ENCODE results near the gene MMP8.

MMP8 gene

DNA sequence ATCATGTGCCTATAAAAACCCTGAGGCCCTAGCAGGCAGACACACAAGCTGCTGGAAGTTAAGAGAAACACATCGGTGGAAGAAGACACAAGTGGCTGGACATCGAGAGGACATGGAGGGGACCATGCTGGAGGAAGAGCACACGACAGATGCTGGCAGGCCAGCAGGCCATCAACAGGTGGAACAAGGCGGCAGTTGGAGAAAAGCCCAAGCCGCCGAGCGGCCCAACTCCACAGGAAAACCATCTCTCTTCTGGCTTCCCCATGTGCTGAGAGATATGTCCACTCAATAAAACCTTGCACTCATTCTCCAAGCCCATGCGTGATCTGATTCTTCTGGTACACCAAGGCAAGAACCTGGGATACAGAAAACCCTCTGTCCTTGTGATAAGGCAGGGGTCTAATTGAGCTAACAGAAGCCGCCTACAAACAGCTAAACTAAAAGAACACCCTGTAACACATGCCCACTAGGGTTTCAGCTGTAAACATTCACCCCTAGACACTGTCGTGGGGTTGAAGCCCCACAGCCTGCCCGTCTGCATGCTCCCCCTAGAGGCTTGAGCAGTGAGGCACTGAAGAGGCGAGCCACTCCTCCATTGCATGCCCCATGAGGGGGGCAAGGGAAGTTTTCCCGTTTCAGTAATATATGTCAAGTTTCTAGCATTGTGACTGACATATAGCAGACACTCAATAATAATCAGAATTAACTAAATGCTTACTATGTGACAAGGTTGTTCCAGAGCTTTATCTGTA lies 60.6 kb downstream of the MMP8 start:
- H3K36me3 ChIP-seq (ENCODE audit: control insufficient read depth in 5 of 5, insufficient read depth in 5 of 5, low read length in 5 of 5) = no peaks in the 10 kb centered on the region
- no peaks in the 10 kb centered on the region for H3K9me3 ChIP-seq (ENCODE audit: control insufficient read depth in 5 of 5, low read length in 5 of 5)
- no peak overlapping the region for H3K9ac ChIP-seq (ENCODE audit: low read length in 5 of 5)
- no peak overlapping the region for H3K4me3 ChIP-seq (ENCODE audit: low read depth in 1 of 5, low read length in 5 of 5)
- no peaks in the 10 kb centered on the region for H3K4me1 ChIP-seq (ENCODE audit: control insufficient read depth in 5 of 5, insufficient read depth in 5 of 5, low read length in 5 of 5)
- no peak overlapping the region for H3K27ac ChIP-seq (ENCODE audit: low read depth, low read length)
- H3K27me3 ChIP-seq (ENCODE audit: control insufficient read depth in 5 of 5, insufficient read depth in 4 of 5, low read length in 5 of 5) = no peaks in the 10 kb centered on the region

DNA sequence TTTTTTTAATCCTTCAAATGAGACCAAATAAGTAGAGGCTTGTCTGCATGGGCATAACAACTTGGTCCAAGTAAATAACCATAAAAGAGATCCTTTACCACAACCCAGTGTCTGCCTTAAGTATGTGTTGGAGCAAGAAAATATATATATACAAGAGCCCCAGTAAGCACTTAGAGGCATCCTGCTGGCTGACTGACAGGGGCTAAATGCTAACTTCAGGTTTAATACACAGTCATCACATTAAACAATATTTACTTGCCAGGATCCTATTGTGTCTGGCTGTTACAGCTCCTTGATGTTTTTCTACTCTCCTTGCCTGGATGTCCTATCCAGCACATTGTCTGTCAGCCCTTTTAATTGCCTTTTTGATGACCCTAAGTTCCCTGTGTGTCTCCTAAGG lies 62.1 kb downstream of the MMP8 start:
- no peaks in the 10 kb centered on the region for H3K36me3 ChIP-seq (ENCODE audit: control insufficient read depth in 5 of 5, insufficient read depth in 5 of 5, low read length in 5 of 5)
- H3K27me3 ChIP-seq (ENCODE audit: control insufficient read depth in 5 of 5, insufficient read depth in 4 of 5, low read length in 5 of 5) = no peaks in the 10 kb centered on the region
- H3K4me1 ChIP-seq (ENCODE audit: control insufficient read depth in 5 of 5, insufficient read depth in 5 of 5, low read length in 5 of 5) = no peaks in the 10 kb centered on the region
- H3K4me3 ChIP-seq (ENCODE audit: low read depth in 1 of 5, low read length in 5 of 5) = no peak overlapping the region
- H3K9ac ChIP-seq (ENCODE audit: low read length in 5 of 5) = no peak overlapping the region
- no peak overlapping the region for H3K27ac ChIP-seq (ENCODE audit: low read depth, low read length)
- no peaks in the 10 kb centered on the region for H3K9me3 ChIP-seq (ENCODE audit: control insufficient read depth in 5 of 5, low read length in 5 of 5)

Measured in subcutaneous abdominal adipose tissue (tissue), 5 donors.